Measurements from ENCODE around the gene CENPU. TPM values are rescaled to one million over a fixed set of nuclear protein-coding genes. Genes with fewer than 3 reads are reported as not detected.
A peak's percentile ranks its signal among the peaks of the same experiment; 100 is the strongest.

CENPU gene
- total RNA-seq, 4 donors from 2014 or later = 5.4 to 29.8 (median 9.4) TPM

DNA sequence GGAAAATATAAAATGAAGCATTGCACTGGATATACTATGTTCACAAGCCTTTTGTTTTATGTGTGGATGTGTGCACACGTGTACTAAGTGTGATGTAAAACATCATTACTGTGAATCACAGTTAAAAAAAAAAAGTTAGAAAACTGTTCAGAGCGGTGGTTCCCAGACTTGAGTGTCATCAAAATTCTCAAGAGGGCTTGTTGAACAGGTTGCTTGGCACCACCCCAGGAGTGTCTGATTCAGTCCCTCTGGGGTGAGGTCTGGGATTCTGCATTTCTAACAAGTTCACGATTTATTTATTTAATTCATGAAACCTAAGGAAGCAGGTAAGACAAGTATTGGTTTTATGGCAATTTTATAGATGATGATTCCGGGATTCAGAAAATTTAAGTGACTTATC, 1.8 kb downstream of the CENPU start:
- DNase-seq (ENCODE audit: low spot score in 2 of 2) = no peak
- H3K36me3 ChIP-seq = no peaks in the 10 kb centered on the region
- peak overlapping the region; percentile 52 for H3K27ac ChIP-seq
- WGBS = 36% methylated on average over 4 of the region's 4 CpGs
- H3K9me3 ChIP-seq = no peaks in the 10 kb centered on the region
- H3K27me3 ChIP-seq = no peaks in the 10 kb centered on the region
- TF ChIP-seq POLR2AphosphoS5 (IDR thresholded peaks at IDR 0.05) = no peak
- no peak for TF ChIP-seq EP300 (IDR thresholded peaks at IDR 0.05)
- TF ChIP-seq, protein P1, sequence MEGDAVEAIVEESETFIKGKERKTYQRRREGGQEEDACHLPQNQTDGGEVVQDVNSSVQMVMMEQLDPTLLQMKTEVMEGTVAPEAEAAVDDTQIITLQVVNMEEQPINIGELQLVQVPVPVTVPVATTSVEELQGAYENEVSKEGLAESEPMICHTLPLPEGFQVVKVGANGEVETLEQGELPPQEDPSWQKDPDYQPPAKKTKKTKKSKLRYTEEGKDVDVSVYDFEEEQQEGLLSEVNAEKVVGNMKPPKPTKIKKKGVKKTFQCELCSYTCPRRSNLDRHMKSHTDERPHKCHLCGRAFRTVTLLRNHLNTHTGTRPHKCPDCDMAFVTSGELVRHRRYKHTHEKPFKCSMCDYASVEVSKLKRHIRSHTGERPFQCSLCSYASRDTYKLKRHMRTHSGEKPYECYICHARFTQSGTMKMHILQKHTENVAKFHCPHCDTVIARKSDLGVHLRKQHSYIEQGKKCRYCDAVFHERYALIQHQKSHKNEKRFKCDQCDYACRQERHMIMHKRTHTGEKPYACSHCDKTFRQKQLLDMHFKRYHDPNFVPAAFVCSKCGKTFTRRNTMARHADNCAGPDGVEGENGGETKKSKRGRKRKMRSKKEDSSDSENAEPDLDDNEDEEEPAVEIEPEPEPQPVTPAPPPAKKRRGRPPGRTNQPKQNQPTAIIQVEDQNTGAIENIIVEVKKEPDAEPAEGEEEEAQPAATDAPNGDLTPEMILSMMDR (IDR thresholded peaks at IDR 0.05) = no peak
- no peak for TF ChIP-seq POLR2A (IDR thresholded peaks at IDR 0.05)
- peak overlapping the region; percentile 69 for H3K4me3 ChIP-seq
- H3K4me1 ChIP-seq = peaks cover 15% of the 10 kb centered on the region

DNA sequence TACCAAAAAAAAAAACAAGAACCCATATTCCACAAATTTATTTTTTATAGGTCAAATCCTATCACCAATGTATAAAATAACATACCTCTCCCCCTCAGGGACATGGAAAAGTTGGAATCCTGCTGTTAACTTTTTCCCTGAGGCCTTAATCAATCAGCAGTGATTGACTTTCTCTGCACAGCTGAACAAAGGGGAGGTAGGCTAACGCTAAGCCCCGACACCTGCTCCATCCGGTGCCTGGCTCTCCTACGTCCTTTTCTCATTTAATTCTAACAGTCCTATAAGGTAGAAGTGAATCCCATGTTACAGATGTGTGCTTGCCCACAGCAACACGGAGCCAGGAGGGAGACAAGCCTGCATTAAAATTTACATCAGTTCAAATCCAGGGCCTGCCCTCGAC, 2.8 kb downstream of the CENPU start:
- WGBS = 83% methylated on average over 6 of the region's 6 CpGs
- Histone ChIP-seq H3K4me3 (no peak overlapping the region), H3K27ac (no peak overlapping the region), H3K27me3 (no peaks in the 10 kb centered on the region), H3K36me3 (no peaks in the 10 kb centered on the region), H3K4me1 (peaks cover 15% of the 10 kb centered on the region), H3K9me3 (no peaks in the 10 kb centered on the region)
- no peak for DNase-seq (ENCODE audit: low spot score in 2 of 2)
- no peak for TF ChIP-seq EP300 (IDR thresholded peaks at IDR 0.05)
- TF ChIP-seq, protein P1 (IDR thresholded peaks at IDR 0.05) = no peak

DNA sequence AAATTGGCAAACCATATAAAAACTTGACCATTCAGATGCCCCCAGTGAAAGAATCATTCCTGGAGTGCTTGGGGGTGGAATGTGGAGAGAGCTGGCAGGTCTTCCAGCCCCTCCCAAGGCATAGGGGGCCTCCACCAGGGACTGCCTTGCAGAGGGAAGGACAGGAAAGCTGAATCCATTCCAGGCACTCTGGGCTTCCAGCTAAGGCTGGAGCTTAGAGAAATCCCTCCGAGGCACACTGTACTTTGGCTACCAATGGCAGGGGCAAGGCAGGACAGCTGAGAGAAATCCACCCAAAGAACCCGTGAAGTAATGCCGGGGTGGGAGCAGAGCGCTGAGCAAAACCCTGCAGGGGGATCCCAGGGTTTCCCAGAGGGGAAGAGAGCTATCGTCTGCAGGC, 4.0 kb downstream of the CENPU start:
- H3K4me1 ChIP-seq = peaks cover 15% of the 10 kb centered on the region
- WGBS = 74% methylated on average over 5 of the region's 5 CpGs
- DNase-seq (ENCODE audit: low spot score in 2 of 2) = no peak
- no peak overlapping the region for H3K4me3 ChIP-seq
- no peaks in the 10 kb centered on the region for H3K27me3 ChIP-seq
- no peaks in the 10 kb centered on the region for H3K9me3 ChIP-seq
- H3K36me3 ChIP-seq = no peaks in the 10 kb centered on the region
- no peak overlapping the region for H3K27ac ChIP-seq
- TF ChIP-seq, protein P1 (IDR thresholded peaks at IDR 0.05) = no peak
- TF ChIP-seq POLR2AphosphoS5 (IDR thresholded peaks at IDR 0.05) (no peak), POLR2A (IDR thresholded peaks at IDR 0.05) (no peak), EP300 (IDR thresholded peaks at IDR 0.05) (no peak)

DNA sequence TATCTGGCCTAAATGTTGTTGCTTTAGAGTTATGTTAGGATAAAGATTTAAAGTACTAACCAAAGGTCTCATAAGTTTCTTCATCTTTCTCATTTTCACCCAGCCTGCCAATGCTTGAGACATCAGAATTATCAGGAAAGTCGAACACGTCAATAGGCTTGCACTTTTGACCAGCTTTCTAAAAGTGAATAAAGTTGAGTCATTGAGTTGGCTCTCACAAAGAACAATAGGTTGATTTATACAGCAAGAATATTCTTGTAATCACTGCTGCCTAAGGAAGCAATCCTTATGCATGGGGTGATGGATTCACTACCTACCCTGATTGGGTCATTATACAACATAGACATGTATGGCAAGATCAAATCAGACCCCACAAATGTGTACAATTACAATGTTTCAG, 5.0 kb downstream of the CENPU start:
- no peak for DNase-seq (ENCODE audit: low spot score in 2 of 2)
- TF ChIP-seq POLR2AphosphoS5 (IDR thresholded peaks at IDR 0.05) (no peak), POLR2A (IDR thresholded peaks at IDR 0.05) (no peak), EP300 (IDR thresholded peaks at IDR 0.05) (no peak)
- TF ChIP-seq, protein P1 (IDR thresholded peaks at IDR 0.05) = no peak
- 75% methylated on average over 2 of the region's 2 CpGs for WGBS
- Histone ChIP-seq H3K4me1 (peaks cover 8% of the 10 kb centered on the region), H3K36me3 (peaks cover 6% of the 10 kb centered on the region), H3K4me3 (no peak overlapping the region), H3K27ac (no peak overlapping the region), H3K27me3 (no peaks in the 10 kb centered on the region), H3K9me3 (no peaks in the 10 kb centered on the region)

DNA sequence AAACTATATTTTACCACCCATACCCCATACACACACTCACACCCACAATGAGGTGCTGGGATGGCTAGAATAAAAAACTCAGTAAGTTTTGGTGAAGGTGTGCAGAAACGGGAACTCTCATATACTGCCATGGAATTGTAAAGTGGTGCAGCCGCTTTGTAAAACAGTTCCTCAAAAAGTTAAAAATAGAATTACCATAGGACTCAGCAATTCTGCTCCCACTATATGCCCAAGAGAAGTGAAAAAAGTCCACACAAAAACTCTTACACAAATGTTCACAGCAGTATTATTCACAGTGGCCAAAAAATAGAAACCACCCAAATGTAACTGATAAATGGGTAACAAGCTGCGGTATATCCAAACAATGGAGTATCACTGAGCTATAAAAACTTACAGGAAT, 6.5 kb downstream of the CENPU start:
- 95% methylated on average over 3 of the region's 3 CpGs for WGBS
- Histone ChIP-seq H3K4me3 (no peak overlapping the region), H3K36me3 (peaks cover 6% of the 10 kb centered on the region), H3K27ac (no peak overlapping the region), H3K27me3 (no peaks in the 10 kb centered on the region), H3K9me3 (no peaks in the 10 kb centered on the region), H3K4me1 (peaks cover 2% of the 10 kb centered on the region)
- DNase-seq (ENCODE audit: low spot score in 2 of 2) = no peak
- TF ChIP-seq POLR2A (IDR thresholded peaks at IDR 0.05) = no peak

DNA sequence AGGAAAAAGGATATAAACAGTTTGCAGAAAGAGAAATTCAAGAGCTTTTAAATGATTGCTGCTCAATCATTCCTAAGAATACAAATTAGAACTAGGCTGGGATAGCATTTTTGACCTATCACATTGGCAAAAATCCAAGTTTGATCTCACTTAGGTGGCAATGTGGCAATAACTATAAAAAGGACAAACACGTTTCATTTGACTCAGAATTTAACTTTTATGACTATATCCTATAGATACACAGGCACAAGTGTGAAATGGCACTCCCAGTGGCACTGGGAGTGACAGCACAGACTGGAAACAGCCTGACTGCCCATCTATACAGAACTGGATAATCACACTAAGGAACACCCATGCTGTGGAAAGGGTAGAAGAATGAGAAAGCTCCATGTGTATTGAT, 11.1 kb downstream of the CENPU start:
- DNase-seq (ENCODE audit: low spot score in 2 of 2) = no peak
- Histone ChIP-seq H3K4me1 (no peaks in the 10 kb centered on the region), H3K27me3 (no peaks in the 10 kb centered on the region), H3K9me3 (no peaks in the 10 kb centered on the region), H3K27ac (no peak overlapping the region), H3K4me3 (no peak overlapping the region), H3K36me3 (peaks cover 6% of the 10 kb centered on the region)
- WGBS = 70% methylated on average over 1 of the region's 1 CpG
- TF ChIP-seq, protein P1 (IDR thresholded peaks at IDR 0.05) = no peak
- TF ChIP-seq EP300 (IDR thresholded peaks at IDR 0.05) = no peak
- TF ChIP-seq POLR2AphosphoS5 (IDR thresholded peaks at IDR 0.05) = no peak
- TF ChIP-seq POLR2A (IDR thresholded peaks at IDR 0.05) = no peak

All from suprapubic skin (tissue), 4 donors.